OCI-LY1 (cell line): ENCODE results near the gene LRSAM1.

Source experiments
- H2AFZ ChIP-seq: fragments of 200-600 bp; sonication (generic), shearing (Covaris generic); 2 replicates; pipeline ENCODE4 v1.6.0; 2014; ENCODE audit warnings: antibody characterized with exemption, mild to moderate bottlenecking, low read length
- H3F3A ChIP-seq: fragments of 200-600 bp; sonication (generic), shearing (Covaris generic); 2 replicates; pipeline ENCODE4 v1.6.0; 2014; ENCODE audit warnings: mild to moderate bottlenecking, antibody characterized with exemption, low read length, moderate library complexity; ENCODE audit not compliant: insufficient read depth
- H3K27ac ChIP-seq: fragments of 200-600 bp; sonication (generic); 2 replicates; pipeline ENCODE4 v1.5.1; 2014; ENCODE audit warnings: low read length, mixed run types, mild to moderate bottlenecking, low read depth; ENCODE audit not compliant: poor library complexity, severe bottlenecking
- H3K27me3 ChIP-seq: fragments of 200-600 bp; sonication (generic); 2 replicates; pipeline ENCODE4 v1.6.0; 2014; ENCODE audit warnings: antibody characterized with exemption, mild to moderate bottlenecking, low read length, moderate library complexity; ENCODE audit not compliant: insufficient read depth
- H3K36me3 ChIP-seq: fragments of 200-600 bp; sonication (generic); 2 replicates; pipeline ENCODE4 v1.6.1; 2014; ENCODE audit warnings: mild to moderate bottlenecking, antibody characterized with exemption, low read length, moderate library complexity, mixed read lengths; ENCODE audit not compliant: insufficient read depth
- H3K4me1 ChIP-seq: fragments of 200-600 bp; sonication (generic); 2 replicates; pipeline ENCODE4 v1.5.1; 2014; ENCODE audit warnings: mild to moderate bottlenecking, low read length, moderate library complexity; ENCODE audit not compliant: insufficient read depth, severe bottlenecking
- H3K4me2 ChIP-seq: fragments of 200-600 bp; sonication (generic), shearing (Covaris generic); 2 replicates; pipeline ENCODE4 v1.6.1; 2014; ENCODE audit warnings: low read length
- H3K4me3 ChIP-seq: fragments of 200-600 bp; sonication (generic); 2 replicates; pipeline ENCODE4 v1.5.1; 2014; ENCODE audit warnings: low read length, low read depth, mild to moderate bottlenecking, mixed read lengths; ENCODE audit not compliant: poor library complexity, severe bottlenecking
- H3K79me2 ChIP-seq: fragments of 200-600 bp; shearing (Covaris generic); 2 replicates; pipeline ENCODE4 v1.6.1; 2016; ENCODE audit warnings: mixed run types, low read length, mixed read lengths; ENCODE audit not compliant: insufficient read depth
- H3K9ac ChIP-seq: fragments of 200-600 bp; sonication (generic), shearing (Covaris generic); 2 replicates; pipeline ENCODE4 v1.6.1; 2014; ENCODE audit warnings: mild to moderate bottlenecking, low read length, mixed read lengths
- H3K9me2 ChIP-seq: fragments of 200-600 bp; sonication (generic), shearing (Covaris generic); 2 replicates; pipeline ENCODE4 v1.6.1; 2014; ENCODE audit warnings: low read depth, mild to moderate bottlenecking, low read length, mixed read lengths
- H3K9me3 ChIP-seq: fragments of 200-600 bp; shearing (Covaris generic); 2 replicates; pipeline ENCODE4 v1.6.1; 2014; ENCODE audit warnings: low read length, mixed read lengths
- H4K20me1 ChIP-seq: fragments of 200-600 bp; sonication (generic), shearing (Covaris generic); 2 replicates; pipeline ENCODE4 v1.6.0; 2016; ENCODE audit warnings: mild to moderate bottlenecking, low read length; ENCODE audit not compliant: insufficient read depth
- EZH2 ChIP-seq: fragments of 200-600 bp; sonication (generic), shearing (Covaris generic); IDR thresholded peaks from 2 replicates; pipeline ENCODE4 v1.8.0; 2017; ENCODE audit warnings: borderline replicate concordance, mixed run types, mild to moderate bottlenecking, antibody characterized with exemption, low read length, moderate library complexity, mixed read lengths
- TF ChIP-seq, protein P1 (sequence below): fragments of 200-600 bp; sonication (generic), shearing (Covaris generic); IDR thresholded peaks from 2 replicates; pipeline ENCODE4 v1.5.1; 2017; ENCODE audit warnings: mild to moderate bottlenecking, antibody characterized with exemption, low read length, moderate library complexity, mixed read lengths

LRSAM1 gene

DNA sequence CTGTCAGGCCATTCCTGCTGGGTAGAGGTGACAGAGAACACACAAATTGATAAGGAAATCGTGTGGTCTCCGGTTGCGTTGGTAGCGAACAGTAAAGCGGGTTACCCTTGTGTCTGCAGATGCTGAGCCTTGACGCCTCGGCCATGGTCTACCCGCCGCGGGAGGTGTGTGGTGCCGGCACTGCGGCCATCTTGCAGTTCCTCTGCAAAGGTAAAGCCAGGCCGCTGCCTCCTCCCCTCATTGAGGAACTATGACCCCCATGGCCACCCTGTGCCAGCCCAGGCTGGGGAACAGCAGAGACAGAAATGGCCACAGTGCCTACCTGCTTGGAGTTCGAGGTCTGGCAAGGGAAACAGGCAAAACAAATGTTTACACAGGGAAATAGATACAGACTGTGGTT lies 16.3 kb downstream of the LRSAM1 start:
- H3K9ac ChIP-seq: no peak overlapping the region
- no peaks in the 10 kb centered on the region for H3K4me1 ChIP-seq
- no peaks in the 10 kb centered on the region for H3K9me3 ChIP-seq
- no peaks in the 10 kb centered on the region for H3K79me2 ChIP-seq
- peaks cover 12% of the 10 kb centered on the region for H3K36me3 ChIP-seq
- no peak overlapping the region for H3K27ac ChIP-seq
- H3K4me2 ChIP-seq: no peak overlapping the region
- TF ChIP-seq, protein P1, sequence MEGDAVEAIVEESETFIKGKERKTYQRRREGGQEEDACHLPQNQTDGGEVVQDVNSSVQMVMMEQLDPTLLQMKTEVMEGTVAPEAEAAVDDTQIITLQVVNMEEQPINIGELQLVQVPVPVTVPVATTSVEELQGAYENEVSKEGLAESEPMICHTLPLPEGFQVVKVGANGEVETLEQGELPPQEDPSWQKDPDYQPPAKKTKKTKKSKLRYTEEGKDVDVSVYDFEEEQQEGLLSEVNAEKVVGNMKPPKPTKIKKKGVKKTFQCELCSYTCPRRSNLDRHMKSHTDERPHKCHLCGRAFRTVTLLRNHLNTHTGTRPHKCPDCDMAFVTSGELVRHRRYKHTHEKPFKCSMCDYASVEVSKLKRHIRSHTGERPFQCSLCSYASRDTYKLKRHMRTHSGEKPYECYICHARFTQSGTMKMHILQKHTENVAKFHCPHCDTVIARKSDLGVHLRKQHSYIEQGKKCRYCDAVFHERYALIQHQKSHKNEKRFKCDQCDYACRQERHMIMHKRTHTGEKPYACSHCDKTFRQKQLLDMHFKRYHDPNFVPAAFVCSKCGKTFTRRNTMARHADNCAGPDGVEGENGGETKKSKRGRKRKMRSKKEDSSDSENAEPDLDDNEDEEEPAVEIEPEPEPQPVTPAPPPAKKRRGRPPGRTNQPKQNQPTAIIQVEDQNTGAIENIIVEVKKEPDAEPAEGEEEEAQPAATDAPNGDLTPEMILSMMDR: no peak
- no peak for TF ChIP-seq EZH2
- H2AFZ ChIP-seq: no peak overlapping the region
- H3F3A ChIP-seq: no peaks in the 10 kb centered on the region
- no peaks in the 10 kb centered on the region for H3K27me3 ChIP-seq
- H4K20me1 ChIP-seq: no peaks in the 10 kb centered on the region
- H3K9me2 ChIP-seq: no peaks in the 10 kb centered on the region
- H3K4me3 ChIP-seq: no peak overlapping the region

- Histone ChIP-seq H3K4me3 (no peak overlapping the region), H3K9me3 (no peaks in the 10 kb centered on the region), H3K27me3 (no peaks in the 10 kb centered on the region), H3F3A (no peaks in the 10 kb centered on the region), H3K9me2 (no peaks in the 10 kb centered on the region), H3K9ac (no peak overlapping the region), H2AFZ (no peak overlapping the region), H3K4me2 (no peak overlapping the region), H3K4me1 (no peaks in the 10 kb centered on the region), H3K27ac (no peak overlapping the region), H3K79me2 (no peaks in the 10 kb centered on the region), H4K20me1 (no peaks in the 10 kb centered on the region), H3K36me3 (peaks cover 14% of the 10 kb centered on the region)
- TF ChIP-seq, protein P1: no peak
- TF ChIP-seq EZH2: no peak
These were observed 19.4 kb downstream of the LRSAM1 start for GRCh38 chr9:127470662-127471061.

GRCh38 chr9:127473501-127473900 lies 22.2 kb downstream of the LRSAM1 start:
- Histone ChIP-seq H4K20me1 (no peaks in the 10 kb centered on the region), H3K27me3 (no peaks in the 10 kb centered on the region), H3K4me2 (no peak overlapping the region), H3K9ac (no peak overlapping the region), H3K9me3 (no peaks in the 10 kb centered on the region), H3K36me3 (0 out of 2 replicates have a peak, but pooled peaks cover 6% of the 10 kb centered on the region), H3K4me3 (no peak overlapping the region), H3K79me2 (no peaks in the 10 kb centered on the region), H3K27ac (no peak overlapping the region), H3K9me2 (no peaks in the 10 kb centered on the region), H3K4me1 (no peaks in the 10 kb centered on the region), H2AFZ (no peak overlapping the region), H3F3A (no peaks in the 10 kb centered on the region)
- TF ChIP-seq EZH2: no peak

DNA sequence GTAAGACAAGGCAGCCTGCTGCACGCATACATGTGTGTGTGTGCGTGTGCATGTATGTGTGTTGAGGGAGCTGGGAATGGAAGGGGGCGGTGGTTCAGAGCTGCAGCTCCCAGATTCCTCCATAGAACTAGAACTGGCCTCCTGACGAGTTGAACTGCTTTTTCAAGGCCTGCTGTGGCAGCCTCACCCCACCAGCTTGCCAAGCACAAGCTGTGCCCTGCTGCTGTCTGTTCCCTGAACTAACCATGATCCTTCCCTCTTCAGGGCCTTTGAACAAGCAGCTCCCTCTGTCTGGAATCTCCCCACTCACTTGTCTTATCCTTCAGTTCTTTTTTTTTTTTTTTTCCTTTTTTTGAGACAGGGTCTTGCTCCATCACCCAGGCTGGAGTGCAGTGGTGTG lies 22.6 kb downstream of the LRSAM1 start:
- Histone ChIP-seq H3K9ac (no peak overlapping the region), H3K9me2 (no peaks in the 10 kb centered on the region), H3K4me1 (no peaks in the 10 kb centered on the region), H3F3A (no peaks in the 10 kb centered on the region), H3K27me3 (no peaks in the 10 kb centered on the region), H3K4me2 (no peak overlapping the region), H3K36me3 (0 out of 2 replicates have a peak, but pooled peaks cover 6% of the 10 kb centered on the region), H3K4me3 (no peak overlapping the region), H3K9me3 (no peaks in the 10 kb centered on the region), H4K20me1 (no peaks in the 10 kb centered on the region), H3K27ac (no peak overlapping the region), H2AFZ (no peak overlapping the region), H3K79me2 (no peaks in the 10 kb centered on the region)
- TF ChIP-seq, protein P1: no peak
- no peak for TF ChIP-seq EZH2
